Epidermal melanocyte (primary cell): ENCODE results near the gene DMRTB1.

Experiments used
- DNase-seq: peaks from one replicate; pipeline ENCODE4 v3.0.0; 2011; ENCODE audit warnings: low spot score; ENCODE audit not compliant: insufficient read length

DMRTB1 gene

GRCh38 chr1:53485478-53486394, 26.5 kb downstream of the DMRTB1 start:
- peak; percentile 81 for DNase-seq

GRCh38 chr1:53486395-53487026, 27.3 kb downstream of the DMRTB1 start:
- DNase-seq: no peak

GRCh38 chr1:53490351-53490750, 31.2 kb downstream of the DMRTB1 start:
- DNase-seq: no peak

GRCh38 chr1:53495633-53496345, 36.6 kb downstream of the DMRTB1 start:
- DNase-seq: no peak

- no peak for DNase-seq
These were observed 39.4 kb downstream of the DMRTB1 start for GRCh38 chr1:53498555-53499131.

- DNase-seq: no peak
These were observed 40.3 kb downstream of the DMRTB1 start for GRCh38 chr1:53499257-53500203.

- DNase-seq: no peak
These were observed 41.2 kb downstream of the DMRTB1 start for GRCh38 chr1:53500204-53501064.

- DNase-seq: no peak
These were observed 42.1 kb downstream of the DMRTB1 start for GRCh38 chr1:53501065-53502005.

- no peak for DNase-seq
These were observed 43.6 kb downstream of the DMRTB1 start for GRCh38 chr1:53502641-53503432.

GRCh38 chr1:53503433-53504217, 44.4 kb downstream of the DMRTB1 start:
- DNase-seq: no peak

GRCh38 chr1:53504901-53505300, 45.7 kb downstream of the DMRTB1 start:
- DNase-seq: no peak

- DNase-seq: no peak
These were observed 46.2 kb downstream of the DMRTB1 start for GRCh38 chr1:53505401-53505800.

- DNase-seq: no peak
These were observed 46.7 kb downstream of the DMRTB1 start for GRCh38 chr1:53505891-53506290.

- no peak for DNase-seq
These were observed 47.3 kb downstream of the DMRTB1 start for GRCh38 chr1:53506355-53507050.

- DNase-seq: no peak
These were observed 48.1 kb downstream of the DMRTB1 start for GRCh38 chr1:53507116-53507820.
